Measurements from ENCODE around the gene PDZD4. TPM values are rescaled to one million over a fixed set of nuclear protein-coding genes. Genes with fewer than 3 reads are reported as not detected.

Gene PDZD4
- total and polyA plus RNA-seq, 2 experiments from 2014 or later = 0.50 to 5.8 TPM

DNA sequence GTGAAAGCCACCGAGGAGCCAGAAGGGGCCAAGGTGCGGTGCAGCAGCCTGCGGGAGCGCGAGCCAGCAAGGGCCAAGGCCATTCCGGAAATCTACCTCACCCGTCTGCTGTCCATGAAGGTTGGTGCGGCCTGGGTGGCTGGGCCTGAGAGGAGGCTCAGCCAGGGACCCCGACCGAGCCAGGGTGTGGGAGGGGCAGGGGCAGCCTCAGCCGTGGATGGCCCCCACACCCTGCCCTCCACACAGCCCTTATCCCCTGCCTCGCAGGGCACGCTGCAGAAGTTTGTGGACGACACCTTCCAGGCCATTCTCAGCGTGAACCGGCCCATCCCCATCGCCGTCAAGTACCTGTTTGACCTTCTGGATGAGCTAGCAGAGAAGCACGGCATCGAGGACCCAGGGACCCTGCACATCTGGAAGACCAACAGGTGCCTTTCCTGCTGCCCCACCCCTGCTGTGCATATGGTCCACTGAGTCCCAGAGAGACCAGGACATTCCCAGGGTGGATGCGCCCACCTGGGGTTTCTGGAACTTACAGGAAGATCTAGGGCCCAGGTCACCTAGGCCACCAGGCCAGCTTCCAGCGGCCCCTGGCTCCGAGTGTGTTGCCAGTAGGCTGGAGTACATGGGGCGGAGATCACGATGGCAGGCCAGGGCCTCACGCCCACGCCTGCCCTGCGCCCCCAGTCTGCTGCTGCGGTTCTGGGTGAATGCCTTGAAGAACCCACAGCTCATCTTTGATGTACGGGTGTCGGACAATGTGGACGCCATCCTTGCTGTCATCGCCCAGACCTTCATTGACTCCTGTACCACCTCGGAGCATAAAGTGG, 52.9 kb downstream of the PDZD4 start:
- H3K4me3 ChIP-seq = no peak overlapping the region
- no peak overlapping the region for H3K27ac ChIP-seq
- no peaks in the 10 kb centered on the region for H3K36me3 ChIP-seq
- no peaks in the 10 kb centered on the region for H3K4me1 ChIP-seq (ENCODE audit: low read depth)
- no peaks in the 10 kb centered on the region for H3K27me3 ChIP-seq
- TF ChIP-seq, protein P1, sequence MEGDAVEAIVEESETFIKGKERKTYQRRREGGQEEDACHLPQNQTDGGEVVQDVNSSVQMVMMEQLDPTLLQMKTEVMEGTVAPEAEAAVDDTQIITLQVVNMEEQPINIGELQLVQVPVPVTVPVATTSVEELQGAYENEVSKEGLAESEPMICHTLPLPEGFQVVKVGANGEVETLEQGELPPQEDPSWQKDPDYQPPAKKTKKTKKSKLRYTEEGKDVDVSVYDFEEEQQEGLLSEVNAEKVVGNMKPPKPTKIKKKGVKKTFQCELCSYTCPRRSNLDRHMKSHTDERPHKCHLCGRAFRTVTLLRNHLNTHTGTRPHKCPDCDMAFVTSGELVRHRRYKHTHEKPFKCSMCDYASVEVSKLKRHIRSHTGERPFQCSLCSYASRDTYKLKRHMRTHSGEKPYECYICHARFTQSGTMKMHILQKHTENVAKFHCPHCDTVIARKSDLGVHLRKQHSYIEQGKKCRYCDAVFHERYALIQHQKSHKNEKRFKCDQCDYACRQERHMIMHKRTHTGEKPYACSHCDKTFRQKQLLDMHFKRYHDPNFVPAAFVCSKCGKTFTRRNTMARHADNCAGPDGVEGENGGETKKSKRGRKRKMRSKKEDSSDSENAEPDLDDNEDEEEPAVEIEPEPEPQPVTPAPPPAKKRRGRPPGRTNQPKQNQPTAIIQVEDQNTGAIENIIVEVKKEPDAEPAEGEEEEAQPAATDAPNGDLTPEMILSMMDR (IDR thresholded peaks at IDR 0.05; ENCODE audit: low read depth, low read length) = no peak
- no peaks in the 10 kb centered on the region for H3K9me3 ChIP-seq (ENCODE audit: low read depth)
- DNase-seq (ENCODE audit: low read depth in 1 of 2, low spot score in 1 of 2) = no peak

DNA sequence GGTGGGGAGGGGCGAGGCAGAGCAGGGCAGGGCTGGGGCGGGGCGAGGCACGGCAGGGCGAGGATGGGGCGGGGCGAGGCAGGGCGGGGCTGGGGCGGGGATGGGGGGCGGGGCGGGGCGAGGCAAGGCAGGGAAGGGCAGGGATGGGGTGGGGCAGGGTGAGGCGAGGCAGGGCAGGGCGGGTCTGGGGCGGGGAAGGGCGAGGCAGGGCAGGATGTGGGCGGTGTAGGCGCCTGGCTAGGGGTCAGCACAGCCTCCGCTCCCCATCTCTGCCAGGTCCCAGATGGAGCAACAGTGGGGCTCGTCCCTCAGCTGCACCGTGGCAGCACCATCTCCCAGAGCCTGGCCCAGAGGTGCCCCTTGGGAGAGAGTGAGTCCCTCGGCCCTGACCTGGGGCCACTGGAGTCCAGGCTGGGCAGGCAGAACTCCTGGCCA, 53.7 kb downstream of the PDZD4 start:
- no peaks in the 10 kb centered on the region for H3K9me3 ChIP-seq (ENCODE audit: low read depth)
- H3K27me3 ChIP-seq = no peaks in the 10 kb centered on the region
- DNase-seq (ENCODE audit: low read depth in 1 of 2, low spot score in 1 of 2) = no peak
- no peak overlapping the region for H3K4me3 ChIP-seq
- TF ChIP-seq, protein P1 (IDR thresholded peaks at IDR 0.05; ENCODE audit: low read depth, low read length) = no peak
- no peaks in the 10 kb centered on the region for H3K36me3 ChIP-seq
- no peak overlapping the region for H3K27ac ChIP-seq
- H3K4me1 ChIP-seq (ENCODE audit: low read depth) = no peaks in the 10 kb centered on the region

DNA sequence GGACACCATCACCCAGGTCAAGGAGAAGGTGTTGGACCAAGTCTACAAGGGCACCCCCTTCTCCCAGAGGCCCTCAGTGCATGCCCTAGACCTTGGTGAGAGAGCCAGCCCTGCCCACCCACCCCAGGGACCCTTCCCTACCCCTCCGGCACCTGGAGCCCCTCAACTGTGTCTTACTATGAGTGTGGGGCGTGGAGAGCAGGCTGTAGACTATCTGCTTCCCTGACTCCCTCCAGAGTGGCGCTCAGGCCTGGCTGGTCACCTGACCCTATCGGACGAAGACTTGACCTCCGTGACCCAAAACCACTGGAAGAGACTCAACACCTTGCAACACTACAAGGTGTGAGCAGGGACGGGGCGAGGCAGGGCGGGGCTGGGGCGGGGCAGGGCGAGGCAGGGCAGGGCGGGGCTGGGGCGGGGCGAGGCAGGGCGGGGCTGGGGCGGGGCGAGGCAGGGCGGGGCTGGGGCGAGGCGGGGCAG, 54.2 kb downstream of the PDZD4 start:
- DNase-seq (ENCODE audit: low read depth in 1 of 2, low spot score in 1 of 2) = no peak
- H3K27me3 ChIP-seq = no peaks in the 10 kb centered on the region
- H3K4me3 ChIP-seq = no peak overlapping the region
- TF ChIP-seq, protein P1 (IDR thresholded peaks at IDR 0.05; ENCODE audit: low read depth, low read length) = no peak
- no peaks in the 10 kb centered on the region for H3K4me1 ChIP-seq (ENCODE audit: low read depth)
- H3K9me3 ChIP-seq (ENCODE audit: low read depth) = no peaks in the 10 kb centered on the region
- H3K36me3 ChIP-seq = no peaks in the 10 kb centered on the region
- H3K27ac ChIP-seq = no peak overlapping the region

DNA sequence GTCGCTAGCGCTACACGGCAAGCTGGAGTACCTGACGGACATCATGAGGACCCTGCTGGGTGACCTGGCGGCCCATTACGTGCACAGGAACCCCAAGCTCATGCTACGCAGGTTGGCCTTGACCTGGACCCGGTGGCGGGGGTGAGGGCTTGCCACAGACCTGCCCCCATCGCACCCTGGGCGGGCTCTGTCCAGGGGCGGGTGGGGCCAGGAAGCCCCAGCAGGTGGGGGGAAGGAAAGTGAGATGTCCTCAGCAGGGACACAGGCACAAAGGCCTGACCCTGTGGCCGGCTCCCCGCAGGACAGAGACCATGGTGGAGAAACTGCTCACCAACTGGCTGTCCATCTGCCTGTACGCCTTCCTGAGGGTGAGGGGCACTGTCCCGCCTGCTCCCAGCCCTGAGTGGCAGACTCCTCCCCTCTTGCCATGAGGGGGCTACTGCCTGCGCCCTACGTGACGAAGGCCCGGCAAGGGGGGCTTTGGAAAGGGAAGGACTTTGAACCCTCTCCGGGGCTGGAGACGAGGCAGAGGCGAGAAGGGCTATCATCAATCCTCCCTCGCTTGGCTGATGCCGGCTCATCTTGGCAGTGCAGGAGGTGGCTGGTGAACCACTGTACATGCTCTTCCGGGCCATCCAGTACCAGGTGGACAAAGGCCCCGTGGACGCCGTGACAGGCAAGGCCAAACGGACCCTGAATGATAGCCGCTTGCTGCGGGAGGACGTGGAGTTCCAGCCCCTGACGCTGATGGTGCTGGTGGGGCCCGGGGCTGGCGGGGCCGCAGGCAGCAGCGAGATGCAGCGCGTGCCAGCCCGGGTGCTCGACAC, 54.8 kb downstream of the PDZD4 start:
- TF ChIP-seq, protein P1 (IDR thresholded peaks at IDR 0.05; ENCODE audit: low read depth, low read length) = no peak
- H3K4me1 ChIP-seq (ENCODE audit: low read depth) = no peaks in the 10 kb centered on the region
- H3K4me3 ChIP-seq = no peak overlapping the region
- no peaks in the 10 kb centered on the region for H3K9me3 ChIP-seq (ENCODE audit: low read depth)
- no peaks in the 10 kb centered on the region for H3K27me3 ChIP-seq
- no peak overlapping the region for H3K27ac ChIP-seq
- DNase-seq (ENCODE audit: low read depth in 1 of 2, low spot score in 1 of 2) = no peak
- no peaks in the 10 kb centered on the region for H3K36me3 ChIP-seq

DNA sequence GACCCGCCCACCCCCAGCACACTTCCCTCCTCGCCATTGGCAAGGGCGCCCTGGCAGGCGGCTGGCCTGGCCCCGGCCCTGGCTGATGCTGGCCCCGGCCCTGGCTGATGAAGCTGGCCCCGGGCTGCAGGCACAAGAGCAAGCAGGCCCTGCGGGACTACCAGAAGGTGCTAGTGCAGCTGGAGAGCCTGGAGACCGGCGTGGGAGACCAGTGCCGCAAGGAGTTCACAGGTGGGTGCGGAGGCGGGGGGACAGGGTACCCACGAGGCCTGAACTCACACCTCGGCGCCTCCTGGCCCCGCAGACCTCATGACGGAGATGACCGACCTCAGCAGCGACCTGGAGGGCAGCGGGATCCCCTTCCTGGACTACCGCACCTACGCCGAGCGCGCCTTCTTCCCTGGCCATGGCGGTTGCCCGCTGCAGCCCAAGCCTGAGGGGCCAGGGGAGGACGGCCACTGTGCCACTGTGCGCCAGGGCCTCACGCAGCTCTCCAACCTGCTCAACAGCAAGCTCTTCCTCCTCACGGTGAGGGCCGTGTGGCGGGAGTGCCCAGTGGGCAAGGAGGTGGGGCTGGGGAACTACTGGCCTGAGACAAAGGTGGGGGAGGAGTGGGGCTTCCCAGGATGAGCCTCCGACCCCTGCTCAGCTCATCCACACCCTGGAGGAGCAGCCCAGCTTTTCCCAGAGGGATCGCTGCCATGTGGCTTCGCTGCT, 55.6 kb downstream of the PDZD4 start:
- no peak overlapping the region for H3K4me3 ChIP-seq
- no peaks in the 10 kb centered on the region for H3K9me3 ChIP-seq (ENCODE audit: low read depth)
- TF ChIP-seq, protein P1 (IDR thresholded peaks at IDR 0.05; ENCODE audit: low read depth, low read length) = no peak
- H3K4me1 ChIP-seq (ENCODE audit: low read depth) = no peaks in the 10 kb centered on the region
- no peaks in the 10 kb centered on the region for H3K27me3 ChIP-seq
- H3K27ac ChIP-seq = no peak overlapping the region
- no peaks in the 10 kb centered on the region for H3K36me3 ChIP-seq
- no peak for DNase-seq (ENCODE audit: low read depth in 1 of 2, low spot score in 1 of 2)
